ENCODE data around the gene ANKRD34C. TPM values are rescaled to one million over a fixed set of nuclear protein-coding genes. Genes with fewer than 3 reads are reported as not detected.

The ANKRD34C gene
- not detected in 3 replicates for total RNA-seq

GRCh38 chr15:79282371-79283251, at the start of gene ANKRD34C:
Gene ANKRD34C (plus strand): TSS chr15:79282722. CDS start chr15:79293285, 10,563 bp downstream.
- Mint-ChIP-seq H3K27me3 (ENCODE audit: low read depth) (peaks cover 98% of the 10 kb centered on the region), H3K36me3 (no peaks in the 10 kb centered on the region), H3K27ac (no peak within 1 kb of the TSS), H3K4me3 (no peak within 1 kb of the TSS), H3K4me1 (no peaks in the 10 kb centered on the region), H3K9me3 (peaks cover 5% of the 10 kb centered on the region)
- DNase-seq (ENCODE audit: low spot score in 2 of 2, unreplicated experiment in 2 of 2), result no peak
- TF ChIP-seq CTCF (IDR thresholded peaks at IDR 0.05; ENCODE audit: unreplicated experiment), result no peak

GRCh38 chr15:79233236-79233635, 49.3 kb upstream of the ANKRD34C start:
- Mint-ChIP-seq H3K9me3 (peaks cover 21% of the 10 kb centered on the region), H3K27me3 (ENCODE audit: low read depth) (peaks cover 35% of the 10 kb centered on the region), H3K4me3 (no peak overlapping the region), H3K27ac (no peak overlapping the region), H3K36me3 (no peaks in the 10 kb centered on the region), H3K4me1 (peaks cover 3% of the 10 kb centered on the region)
- TF ChIP-seq CTCF (IDR thresholded peaks at IDR 0.05; ENCODE audit: unreplicated experiment), result no peak
- DNase-seq (ENCODE audit: low spot score in 2 of 2, unreplicated experiment in 2 of 2), result no peak

- Mint-ChIP-seq H3K4me1 (peaks cover 2% of the 10 kb centered on the region), H3K27ac (no peak overlapping the region), H3K4me3 (no peak overlapping the region), H3K9me3 (no peaks in the 10 kb centered on the region), H3K36me3 (no peaks in the 10 kb centered on the region), H3K27me3 (ENCODE audit: low read depth) (peaks cover 21% of the 10 kb centered on the region)
- TF ChIP-seq CTCF (IDR thresholded peaks at IDR 0.05; ENCODE audit: unreplicated experiment), result no peak
- DNase-seq (ENCODE audit: low spot score in 2 of 2, unreplicated experiment in 2 of 2), result no peak
Measured at GRCh38 chr15:79240036-79240435, 42.5 kb upstream of the ANKRD34C start.

- peaks cover 1% of the 10 kb centered on the region for H3K27me3 Mint-ChIP-seq (ENCODE audit: low read depth)
- no peak overlapping the region for H3K4me3 Mint-ChIP-seq
- no peak for TF ChIP-seq CTCF (IDR thresholded peaks at IDR 0.05; ENCODE audit: unreplicated experiment)
- H3K9me3 Mint-ChIP-seq, result no peaks in the 10 kb centered on the region
- H3K27ac Mint-ChIP-seq, result no peak overlapping the region
- DNase-seq (ENCODE audit: low spot score in 2 of 2, unreplicated experiment in 2 of 2), result no peak
- H3K36me3 Mint-ChIP-seq, result no peaks in the 10 kb centered on the region
- peaks cover 2% of the 10 kb centered on the region for H3K4me1 Mint-ChIP-seq
Measured at GRCh38 chr15:79243723-79244122, 38.8 kb upstream of the ANKRD34C start.

GRCh38 chr15:79244876-79245275, 37.6 kb upstream of the ANKRD34C start:
- H3K36me3 Mint-ChIP-seq, result no peaks in the 10 kb centered on the region
- no peak overlapping the region for H3K27ac Mint-ChIP-seq
- H3K27me3 Mint-ChIP-seq (ENCODE audit: low read depth), result peaks cover 1% of the 10 kb centered on the region
- no peak overlapping the region for H3K4me3 Mint-ChIP-seq
- peaks cover 2% of the 10 kb centered on the region for H3K4me1 Mint-ChIP-seq
- DNase-seq (ENCODE audit: low spot score in 2 of 2, unreplicated experiment in 2 of 2), result no peak
- no peaks in the 10 kb centered on the region for H3K9me3 Mint-ChIP-seq
- no peak for TF ChIP-seq CTCF (IDR thresholded peaks at IDR 0.05; ENCODE audit: unreplicated experiment)
